GM12878 (cell line): ENCODE results near the gene CIB4.

Experiments used
- EGR1 ChIP-seq, 2 experiments: IDR thresholded peaks; 1 replicate in 1 of 2; 2 replicates in 1 of 2; pipeline ENCODE4 v1.6.1; 2011 to 2012; ENCODE audit warnings: low read depth in 2 of 2, low read length in 2 of 2, borderline replicate concordance in 1 of 2, mild to moderate bottlenecking in 1 of 2, moderate library complexity in 1 of 2
- HDAC6 ChIP-seq: fragments of 200-600 bp; sonication (generic); IDR thresholded peaks from one replicate; pipeline ENCODE4 v1.8.0; 2017; ENCODE audit warnings: antibody characterized with exemption; ENCODE audit not compliant: unreplicated experiment
- JUNB ChIP-seq: IDR thresholded peaks from 2 replicates; pipeline ENCODE4 v1.6.1; 2016; ENCODE audit warnings: antibody characterized with exemption, mild to moderate bottlenecking
- POLR2A ChIP-seq: IDR thresholded peaks from 2 replicates; pipeline ENCODE4 v1.6.1; 2011; ENCODE audit warnings: low read depth, mild to moderate bottlenecking, low read length
- SMAD1 ChIP-seq: fragments of 450-650 bp; IDR thresholded peaks from 2 replicates; pipeline ENCODE4 v1.6.1; 2018; ENCODE audit warnings: mild to moderate bottlenecking, low read depth; ENCODE audit not compliant: partially characterized antibody
- SP1 ChIP-seq: IDR thresholded peaks from one replicate; pipeline ENCODE4 v1.6.1; 2011; ENCODE audit warnings: low read depth, low read length
- SPI1 ChIP-seq: IDR thresholded peaks from 2 replicates; pipeline ENCODE4 v1.6.1; 2011; ENCODE audit warnings: low read depth, mild to moderate bottlenecking, low read length, moderate library complexity, borderline replicate concordance; ENCODE audit not compliant: insufficient read depth
- TCF12 ChIP-seq: IDR thresholded peaks from 2 replicates; pipeline ENCODE4 v1.6.1; 2011; ENCODE audit warnings: low read depth, mild to moderate bottlenecking, low read length
- TF ChIP-seq, protein P1 (sequence below), 3 experiments: IDR thresholded peaks in 2 of 3; conservative IDR thresholded peaks in 1 of 3; 2 replicates each; pipeline ENCODE4 v1.5.1; 2011; ENCODE audit warnings: low read depth in 3 of 3, low read length in 3 of 3, mild to moderate bottlenecking in 3 of 3, control low read depth in 2 of 3, moderate library complexity in 2 of 3, inconsistent platforms in 1 of 3, mixed read lengths in 1 of 3; ENCODE audit not compliant: control insufficient read depth in 2 of 3, insufficient read depth in 1 of 3; ENCODE audit errors: extremely low read depth in 1 of 3
- TF ChIP-seq, protein P2 (sequence below): IDR thresholded peaks from 2 replicates; pipeline ENCODE4 v1.6.1; 2012; ENCODE audit warnings: low read depth, low read length, improper control_type of control experiment

DNA sequence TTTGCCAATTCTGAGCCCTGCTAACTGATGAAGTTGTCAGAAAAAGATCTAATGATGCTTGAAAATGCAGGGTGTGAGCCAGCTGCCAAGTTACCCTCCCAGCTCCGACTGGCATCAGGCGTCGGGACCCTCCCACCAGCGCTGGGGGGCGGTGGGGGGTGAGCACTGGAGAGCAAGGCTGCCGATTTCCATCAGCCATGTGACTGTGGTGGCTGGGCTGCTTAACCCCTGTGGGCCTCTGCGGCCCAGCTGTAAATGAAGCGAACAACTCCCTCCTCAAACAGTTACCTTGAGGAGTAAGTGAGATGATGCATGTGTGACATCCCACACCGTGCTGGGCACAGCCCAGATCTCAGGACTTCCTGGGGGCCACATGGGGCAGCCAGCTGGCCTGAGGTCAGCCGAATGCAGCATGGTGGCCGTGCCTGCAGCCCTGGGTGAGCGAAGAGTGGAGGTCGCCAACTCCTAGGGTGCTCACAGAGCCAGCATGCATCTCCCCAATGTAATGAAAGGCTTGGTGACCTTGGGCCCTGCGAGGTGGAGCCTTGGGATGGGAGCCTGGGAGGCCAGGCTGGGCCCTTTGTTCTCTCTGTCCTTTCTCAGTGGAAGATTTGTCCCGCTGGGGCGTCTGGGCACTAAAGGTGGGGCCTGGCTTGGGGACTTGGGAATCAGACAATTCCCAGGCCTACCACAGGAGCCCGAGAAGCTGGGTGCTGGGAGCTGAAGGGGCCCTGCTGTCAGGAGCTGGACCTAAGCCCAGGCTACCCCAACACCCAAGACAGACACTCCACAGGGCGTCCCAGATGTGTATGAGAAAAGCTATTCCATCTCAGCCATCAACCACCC is 25.1 kb downstream of the CIB4 start:
- TF ChIP-seq, protein P1, sequence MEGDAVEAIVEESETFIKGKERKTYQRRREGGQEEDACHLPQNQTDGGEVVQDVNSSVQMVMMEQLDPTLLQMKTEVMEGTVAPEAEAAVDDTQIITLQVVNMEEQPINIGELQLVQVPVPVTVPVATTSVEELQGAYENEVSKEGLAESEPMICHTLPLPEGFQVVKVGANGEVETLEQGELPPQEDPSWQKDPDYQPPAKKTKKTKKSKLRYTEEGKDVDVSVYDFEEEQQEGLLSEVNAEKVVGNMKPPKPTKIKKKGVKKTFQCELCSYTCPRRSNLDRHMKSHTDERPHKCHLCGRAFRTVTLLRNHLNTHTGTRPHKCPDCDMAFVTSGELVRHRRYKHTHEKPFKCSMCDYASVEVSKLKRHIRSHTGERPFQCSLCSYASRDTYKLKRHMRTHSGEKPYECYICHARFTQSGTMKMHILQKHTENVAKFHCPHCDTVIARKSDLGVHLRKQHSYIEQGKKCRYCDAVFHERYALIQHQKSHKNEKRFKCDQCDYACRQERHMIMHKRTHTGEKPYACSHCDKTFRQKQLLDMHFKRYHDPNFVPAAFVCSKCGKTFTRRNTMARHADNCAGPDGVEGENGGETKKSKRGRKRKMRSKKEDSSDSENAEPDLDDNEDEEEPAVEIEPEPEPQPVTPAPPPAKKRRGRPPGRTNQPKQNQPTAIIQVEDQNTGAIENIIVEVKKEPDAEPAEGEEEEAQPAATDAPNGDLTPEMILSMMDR (IDR thresholded peaks at IDR 0.05 in 2 of 3, conservative IDR thresholded peaks at IDR 0.05 in 1 of 3; ENCODE audit: control insufficient read depth in 2 of 3, extremely low read depth in 1 of 3, insufficient read depth in 1 of 3, low read depth in 3 of 3, low read length in 3 of 3): 0 out of 6 replicates have a peak, but pooled peaks of 1 of the 3 experiments have one; percentile 0
- no peak for TF ChIP-seq SMAD1
- no peak for TF ChIP-seq POLR2A
- no peak for TF ChIP-seq JUNB
- TF ChIP-seq HDAC6: no peak
- no peak for TF ChIP-seq SPI1
- TF ChIP-seq SP1: no peak
- TF ChIP-seq, protein P2, sequence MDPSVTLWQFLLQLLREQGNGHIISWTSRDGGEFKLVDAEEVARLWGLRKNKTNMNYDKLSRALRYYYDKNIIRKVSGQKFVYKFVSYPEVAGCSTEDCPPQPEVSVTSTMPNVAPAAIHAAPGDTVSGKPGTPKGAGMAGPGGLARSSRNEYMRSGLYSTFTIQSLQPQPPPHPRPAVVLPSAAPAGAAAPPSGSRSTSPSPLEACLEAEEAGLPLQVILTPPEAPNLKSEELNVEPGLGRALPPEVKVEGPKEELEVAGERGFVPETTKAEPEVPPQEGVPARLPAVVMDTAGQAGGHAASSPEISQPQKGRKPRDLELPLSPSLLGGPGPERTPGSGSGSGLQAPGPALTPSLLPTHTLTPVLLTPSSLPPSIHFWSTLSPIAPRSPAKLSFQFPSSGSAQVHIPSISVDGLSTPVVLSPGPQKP: no peak
- no peak for TF ChIP-seq TCF12
- no peak for TF ChIP-seq EGR1 (IDR thresholded peaks at IDR 0.05; ENCODE audit: borderline replicate concordance in 1 of 2, low read depth in 2 of 2, low read length in 2 of 2)
